Keratinocyte (primary cell): ENCODE results near the gene LACTBL1.
"Not testable (repeated sequence)": the region's sequence is repeated elsewhere in the genome, so short reads cannot be mapped to it uniquely, and the experiment has no call there.

Source experiments
- EZH2 ChIP-seq: IDR thresholded peaks from one replicate; pipeline ENCODE4 v1.6.1; 2012; ENCODE audit warnings: inconsistent platforms, mild to moderate bottlenecking, low read length, moderate library complexity
- TF ChIP-seq, protein P1 (sequence below), 3 experiments: IDR thresholded peaks in 1 of 3; conservative IDR thresholded peaks in 1 of 3; optimal IDR thresholded peaks in 1 of 3; 2 replicates in 2 of 3; 3 replicates in 1 of 3; pipeline versions ENCODE3 to v1.5.1; 2011; ENCODE audit warnings: low read length in 3 of 3, mild to moderate bottlenecking in 3 of 3, moderate library complexity in 2 of 3, control low read depth in 1 of 3, inconsistent platforms in 1 of 3; ENCODE audit not compliant: insufficient read depth in 2 of 3; ENCODE audit errors: extremely low read depth in 1 of 3

DNA sequence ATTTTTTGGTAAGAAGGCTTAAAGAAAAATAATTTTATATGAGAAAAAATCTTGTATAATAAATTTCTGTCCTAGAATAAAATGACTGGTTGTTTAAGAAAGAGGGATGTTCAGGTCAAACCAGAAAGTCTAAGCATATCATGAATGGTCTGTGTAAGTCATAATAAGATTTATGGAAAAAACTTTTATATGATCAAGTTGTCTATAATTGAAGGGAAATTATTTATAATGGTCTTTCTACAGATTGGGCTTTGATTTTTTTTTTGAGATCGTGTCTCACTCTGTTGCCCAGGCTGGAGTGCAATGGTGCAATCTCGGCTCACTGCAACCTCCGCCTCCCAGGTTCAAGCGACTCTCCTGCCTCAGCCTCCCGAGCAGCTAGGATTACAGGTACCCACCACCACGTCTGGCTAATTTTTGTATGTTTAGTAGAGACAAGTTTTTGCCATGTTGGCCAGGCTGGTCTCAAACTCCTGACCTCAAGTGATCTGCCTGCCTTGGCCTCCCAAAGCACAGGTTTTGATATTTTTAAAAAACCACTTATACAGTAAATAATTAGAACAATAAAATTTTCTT, 20.6 kb upstream of the LACTBL1 start:
- TF ChIP-seq, protein P1, sequence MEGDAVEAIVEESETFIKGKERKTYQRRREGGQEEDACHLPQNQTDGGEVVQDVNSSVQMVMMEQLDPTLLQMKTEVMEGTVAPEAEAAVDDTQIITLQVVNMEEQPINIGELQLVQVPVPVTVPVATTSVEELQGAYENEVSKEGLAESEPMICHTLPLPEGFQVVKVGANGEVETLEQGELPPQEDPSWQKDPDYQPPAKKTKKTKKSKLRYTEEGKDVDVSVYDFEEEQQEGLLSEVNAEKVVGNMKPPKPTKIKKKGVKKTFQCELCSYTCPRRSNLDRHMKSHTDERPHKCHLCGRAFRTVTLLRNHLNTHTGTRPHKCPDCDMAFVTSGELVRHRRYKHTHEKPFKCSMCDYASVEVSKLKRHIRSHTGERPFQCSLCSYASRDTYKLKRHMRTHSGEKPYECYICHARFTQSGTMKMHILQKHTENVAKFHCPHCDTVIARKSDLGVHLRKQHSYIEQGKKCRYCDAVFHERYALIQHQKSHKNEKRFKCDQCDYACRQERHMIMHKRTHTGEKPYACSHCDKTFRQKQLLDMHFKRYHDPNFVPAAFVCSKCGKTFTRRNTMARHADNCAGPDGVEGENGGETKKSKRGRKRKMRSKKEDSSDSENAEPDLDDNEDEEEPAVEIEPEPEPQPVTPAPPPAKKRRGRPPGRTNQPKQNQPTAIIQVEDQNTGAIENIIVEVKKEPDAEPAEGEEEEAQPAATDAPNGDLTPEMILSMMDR (optimal IDR thresholded peaks at IDR 0.05 in 1 of 3, IDR thresholded peaks at IDR 0.05 in 1 of 3, conservative IDR thresholded peaks at IDR 0.05 in 1 of 3; ENCODE audit: extremely low read depth in 1 of 3, insufficient read depth in 2 of 3, low read length in 3 of 3) = not testable (repeated sequence)
- not testable (repeated sequence) for TF ChIP-seq EZH2
